Gastroesophageal sphincter (tissue), 4 donors: ENCODE results near the gene MYCN. TPM values are rescaled to one million over a fixed set of nuclear protein-coding genes. Genes with fewer than 3 reads are reported as not detected.

Experiments used
- ATAC-seq: fragments of 150-250 bp; one replicate; pipeline ENCODE4 v1.9.1; 2016; ENCODE audit warnings: mild to moderate bottlenecking, moderate library complexity
- H3K27ac ChIP-seq, 4 donors: fragments of 200-600 bp; sonication (generic) in 3 of 4; 1 replicate in 3 of 4; 2 replicates in 1 of 4; pipeline ENCODE4 v1.5.1; 2016 to 2019
- H3K27me3 ChIP-seq: fragments of 200-600 bp; sonication (generic); one replicate; pipeline ENCODE4 v1.5.1; 2019
- H3K36me3 ChIP-seq, 2 donors: fragments of 200-600 bp; sonication (generic); one replicate each; pipeline ENCODE4 v1.5.1; 2019; ENCODE audit warnings: control low read depth in 1 of 2
- H3K4me1 ChIP-seq, 3 donors: fragments of 200-600 bp; sonication (generic); 1 replicate in 2 of 3; 2 replicates in 1 of 3; pipeline ENCODE4 v1.5.1; 2016 to 2019; ENCODE audit warnings: control low read depth in 2 of 3
- H3K4me3 ChIP-seq, 2 donors: fragments of 200-600 bp; sonication (generic); one replicate each; pipeline ENCODE4 v1.5.1; 2019; ENCODE audit warnings: mild to moderate bottlenecking in 1 of 2, moderate library complexity in 1 of 2
- H3K9me3 ChIP-seq, 3 donors: fragments of 200-600 bp; sonication (generic); one replicate each; pipeline ENCODE4 v1.5.1; 2017 to 2019; ENCODE audit warnings: control low read depth in 2 of 3
- EP300 ChIP-seq: sonication (generic); formaldehyde crosslinking; IDR thresholded peaks from one replicate; pipeline ENCODE4 v1.6.1; 2017; ENCODE audit warnings: antibody characterized with exemption, mild to moderate bottlenecking
- POLR2A ChIP-seq, 2 donors: fragments of 450-650 bp; IDR thresholded peaks; one replicate each; pipeline ENCODE4 v1.6.1; 2017; ENCODE audit warnings: antibody characterized with exemption in 2 of 2, mild to moderate bottlenecking in 2 of 2, moderate library complexity in 1 of 2
- POLR2AphosphoS5 ChIP-seq: sonication (generic); formaldehyde crosslinking; IDR thresholded peaks from one replicate; pipeline ENCODE4 v1.6.1; 2017; ENCODE audit warnings: antibody characterized with exemption
- WGBS, 2 donors: methylation state at CpG; one replicate each; pipeline ENCODE4 v1.1.5; 2018; ENCODE audit warnings: low coverage in 1 of 2; 5-methylcytosine and 5-hydroxymethylcytosine counted together
- total RNA-seq, 4 donors: library from RNA; depleted of rRNA; stranded (reverse); fragments of >200 nt; gene quantifications; one replicate each; pipeline ENCODE4 v1.1.0, GENCODE V29; 2016
- TF ChIP-seq, protein P1 (sequence below), 4 experiments: fragments of 200-600 bp in 2 of 4; fragments of 450-650 bp in 2 of 4; sonication (generic) in 1 of 4; IDR thresholded peaks; one replicate each; pipeline ENCODE4 v1.5.1; 2017 to 2019; ENCODE audit warnings: antibody characterized with exemption in 4 of 4, mild to moderate bottlenecking in 2 of 4, moderate library complexity in 2 of 4

MYCN gene
- under 1 TPM in 3 of 4 donors, not detected in 1; 0.13 to 0.46 (median 0.35) TPM for total RNA-seq

- no peak for TF ChIP-seq POLR2AphosphoS5
- TF ChIP-seq, protein P1, sequence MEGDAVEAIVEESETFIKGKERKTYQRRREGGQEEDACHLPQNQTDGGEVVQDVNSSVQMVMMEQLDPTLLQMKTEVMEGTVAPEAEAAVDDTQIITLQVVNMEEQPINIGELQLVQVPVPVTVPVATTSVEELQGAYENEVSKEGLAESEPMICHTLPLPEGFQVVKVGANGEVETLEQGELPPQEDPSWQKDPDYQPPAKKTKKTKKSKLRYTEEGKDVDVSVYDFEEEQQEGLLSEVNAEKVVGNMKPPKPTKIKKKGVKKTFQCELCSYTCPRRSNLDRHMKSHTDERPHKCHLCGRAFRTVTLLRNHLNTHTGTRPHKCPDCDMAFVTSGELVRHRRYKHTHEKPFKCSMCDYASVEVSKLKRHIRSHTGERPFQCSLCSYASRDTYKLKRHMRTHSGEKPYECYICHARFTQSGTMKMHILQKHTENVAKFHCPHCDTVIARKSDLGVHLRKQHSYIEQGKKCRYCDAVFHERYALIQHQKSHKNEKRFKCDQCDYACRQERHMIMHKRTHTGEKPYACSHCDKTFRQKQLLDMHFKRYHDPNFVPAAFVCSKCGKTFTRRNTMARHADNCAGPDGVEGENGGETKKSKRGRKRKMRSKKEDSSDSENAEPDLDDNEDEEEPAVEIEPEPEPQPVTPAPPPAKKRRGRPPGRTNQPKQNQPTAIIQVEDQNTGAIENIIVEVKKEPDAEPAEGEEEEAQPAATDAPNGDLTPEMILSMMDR (IDR thresholded peaks at IDR 0.05) = peak in 3 of 4 experiments; percentile 18 to 67 (median 66)
- Histone ChIP-seq H3K9me3 (no peaks in the 10 kb centered on the region), H3K27ac (no peak within 1 kb of the TSS), H3K4me3 (peak within 1 kb of the TSS; percentile 15 to 52), H3K36me3 (no peaks in the 10 kb centered on the region), H3K27me3 (peaks cover 54% of the 10 kb centered on the region), H3K4me1 (peaks cover 0 to 53% (median 31%) of the 10 kb centered on the region in 3 donors)
- 2% methylated on average over 18 to 28 of the region's 47 CpGs for WGBS, 2 donors
- ATAC-seq = peak; percentile 24
These were observed at the start of gene MYCN for GRCh38 chr2:15939854-15940660. Gene MYCN, plus strand, starts transcription at chr2:15940550. Its CDS starts 1,515 bp downstream, at chr2:15942065.

DNA sequence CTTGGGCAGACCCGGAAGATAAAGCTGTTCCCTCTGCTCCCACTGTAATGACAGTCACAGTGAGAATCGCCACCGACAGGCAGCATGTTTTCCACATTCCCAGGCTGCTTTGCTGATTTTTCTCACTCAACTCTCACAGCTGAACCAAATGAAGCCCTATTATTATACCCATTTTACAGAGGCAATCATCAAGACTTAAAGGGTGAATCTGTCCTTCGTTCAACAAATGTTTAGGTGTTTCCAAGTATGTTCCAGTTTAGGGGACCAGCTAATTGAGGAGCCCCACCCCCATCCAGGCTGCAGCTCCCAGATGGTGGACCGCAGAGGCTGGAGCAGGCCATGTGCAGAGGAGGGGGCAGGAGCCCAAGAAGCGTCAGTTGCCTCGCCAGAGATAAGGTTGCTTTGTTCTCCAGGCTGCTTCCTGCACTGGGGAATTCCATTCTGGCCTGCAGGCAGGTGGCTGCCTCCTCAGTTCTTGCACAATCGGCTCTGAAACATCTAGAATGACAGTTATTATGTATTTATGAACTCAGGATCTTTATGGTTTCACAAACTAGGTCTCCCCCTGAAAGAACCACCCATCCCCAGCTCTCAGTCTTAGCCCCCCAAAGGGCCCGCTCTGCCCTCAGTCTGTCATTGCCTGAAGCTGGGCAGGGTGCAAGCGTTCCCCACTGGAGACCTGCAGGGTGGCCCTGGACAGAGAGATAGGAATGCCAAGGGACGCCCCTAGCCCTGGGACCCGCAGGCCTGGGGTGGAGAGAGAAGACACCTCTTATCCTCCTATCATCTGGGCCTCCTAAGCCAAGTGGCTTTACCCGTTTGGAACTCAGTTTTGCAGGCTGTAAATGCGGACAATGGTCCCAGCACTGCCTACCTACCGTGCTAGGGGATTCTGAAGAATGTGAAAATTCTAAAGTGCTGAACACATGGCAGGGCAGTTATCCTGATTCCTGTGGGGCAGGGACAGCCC is 49.1 kb upstream of the MYCN start:
- TF ChIP-seq POLR2A (IDR thresholded peaks at IDR 0.05) = no peak
- no peak for TF ChIP-seq POLR2AphosphoS5
- TF ChIP-seq EP300 = no peak
- TF ChIP-seq, protein P1 (IDR thresholded peaks at IDR 0.05) = no peak
- no peak for ATAC-seq
- peaks cover 4% of the 10 kb centered on the region for H3K27me3 ChIP-seq
- no peaks in the 10 kb centered on the region for H3K36me3 ChIP-seq
- H3K4me1 ChIP-seq = peaks cover 0 to 10% (median 0%) of the 10 kb centered on the region in 3 donors
- 33 to 83% methylated on average over 3 to 10 of the region's 15 CpGs for WGBS, 2 donors
- H3K27ac ChIP-seq = no peak overlapping the region
- H3K9me3 ChIP-seq = no peaks in the 10 kb centered on the region
- H3K4me3 ChIP-seq = no peak overlapping the region

DNA sequence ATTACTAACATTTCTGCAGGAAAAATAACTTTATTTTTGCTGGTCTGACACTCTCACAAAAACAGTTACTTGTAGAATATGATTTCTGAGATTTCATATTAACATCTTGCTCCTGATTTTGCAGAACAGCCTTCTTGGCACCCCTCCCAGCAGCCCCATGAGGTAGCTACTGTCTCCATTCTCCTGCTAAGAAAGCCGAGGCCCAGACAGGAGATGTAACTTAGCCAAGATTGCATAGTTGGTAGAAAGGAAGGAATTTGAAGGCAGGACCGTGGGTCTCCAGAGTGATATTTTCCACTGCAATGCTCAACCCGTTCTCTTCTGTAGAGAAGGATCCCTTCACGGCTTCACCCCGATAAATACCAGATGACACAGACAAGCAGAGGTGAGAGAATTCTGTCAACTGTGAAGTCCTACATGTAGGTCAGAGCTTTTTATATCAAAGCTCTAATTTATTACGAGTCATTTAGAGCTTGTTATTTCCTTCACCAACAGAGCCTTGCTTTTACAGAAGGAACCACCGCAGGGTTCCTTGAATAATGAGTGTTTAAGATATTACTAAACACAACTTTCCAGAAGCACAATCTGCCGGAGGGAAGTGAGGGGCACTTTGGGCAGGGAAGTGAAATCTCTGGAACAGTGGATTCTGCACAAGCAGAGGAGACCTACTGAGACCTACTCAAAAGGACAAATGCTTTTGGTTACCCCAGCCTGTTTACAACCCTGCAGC is 48.0 kb upstream of the MYCN start:
- Histone ChIP-seq H3K9me3 (peaks cover 0 to 8% (median 0%) of the 10 kb centered on the region in 3 donors), H3K27me3 (peaks cover 9% of the 10 kb centered on the region), H3K36me3 (no peaks in the 10 kb centered on the region), H3K4me3 (no peak overlapping the region), H3K27ac (no peak overlapping the region), H3K4me1 (peaks cover 0 to 10% (median 0%) of the 10 kb centered on the region in 3 donors)
- 31 to 39% methylated on average over 6 to 8 of the region's 8 CpGs for WGBS, 2 donors
- TF ChIP-seq POLR2AphosphoS5 = no peak
- no peak for TF ChIP-seq POLR2A (IDR thresholded peaks at IDR 0.05)
- TF ChIP-seq EP300 = no peak
- TF ChIP-seq, protein P1 (IDR thresholded peaks at IDR 0.05) = no peak
- ATAC-seq = no peak

DNA sequence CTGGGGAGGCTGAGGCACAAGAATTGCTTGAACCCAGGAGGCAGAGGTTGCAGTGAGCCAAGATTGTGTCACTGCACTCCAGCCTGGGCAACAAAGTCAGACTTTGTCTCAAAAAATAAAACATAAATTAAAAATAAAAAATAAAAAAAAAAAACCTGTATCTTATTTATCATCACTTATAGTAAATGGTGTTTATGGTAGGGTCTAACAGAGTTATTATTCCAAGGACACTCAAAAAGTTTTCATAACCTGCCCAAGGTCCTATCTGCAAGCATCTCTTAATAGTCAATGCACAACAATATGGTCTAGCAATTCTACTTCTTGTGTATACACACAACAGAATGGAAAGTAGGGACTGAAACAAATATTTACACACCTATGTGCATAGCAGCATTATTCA is 47.3 kb upstream of the MYCN start:
- Histone ChIP-seq H3K9me3 (peaks cover 0 to 16% (median 0%) of the 10 kb centered on the region in 3 donors), H3K27ac (no peak overlapping the region), H3K4me1 (peaks cover 0 to 10% (median 0%) of the 10 kb centered on the region in 3 donors), H3K36me3 (no peaks in the 10 kb centered on the region), H3K27me3 (peaks cover 9% of the 10 kb centered on the region), H3K4me3 (no peak overlapping the region)
- ATAC-seq = no peak
- TF ChIP-seq POLR2AphosphoS5 = no peak
- TF ChIP-seq POLR2A (IDR thresholded peaks at IDR 0.05) = no peak
- TF ChIP-seq, protein P1 (IDR thresholded peaks at IDR 0.05) = no peak
- TF ChIP-seq EP300 = no peak
